SK-N-SH treated with all-trans-retinoic acid at 6 μM for 48 hours (cell line): ENCODE measurements around the gene POLR3G.

ENCODE experiments used
- ARNTL ChIP-seq: fragments of 450-650 bp; formaldehyde crosslinking; IDR thresholded peaks from 2 replicates; pipeline ENCODE4 v1.5.0; 2020; ENCODE audit warnings: low read depth, mild to moderate bottlenecking, moderate library complexity, borderline replicate concordance
- BACH2 ChIP-seq: fragments of 250-450 bp; sonication (Bioruptor Pico); IDR thresholded peaks from 2 replicates; pipeline ENCODE4 v1.9.0; 2021; ENCODE audit warnings: mild to moderate bottlenecking, borderline replicate concordance
- PATZ1 ChIP-seq: fragments of 250-450 bp; sonication (Bioruptor Pico); IDR thresholded peaks from 2 replicates; pipeline ENCODE4 v1.8.0; 2020; ENCODE audit warnings: mild to moderate bottlenecking, moderate library complexity, borderline replicate concordance
- ZFP3 ChIP-seq: fragments of 250-450 bp; sonication (Bioruptor Pico); IDR thresholded peaks from 2 replicates; pipeline ENCODE4 v1.5.0; 2020; ENCODE audit warnings: mild to moderate bottlenecking, moderate library complexity
- ZNF565 ChIP-seq: fragments of 450-650 bp; formaldehyde crosslinking; conservative IDR thresholded peaks from 2 replicates; pipeline ENCODE4 v1.5.0; 2020; ENCODE audit warnings: low read depth, mild to moderate bottlenecking, moderate library complexity

- TF ChIP-seq PATZ1 (CRISPR knock-in tag) (no peak), BACH2 (no peak), ZFP3 (CRISPR knock-in tag) (no peak), ARNTL (no peak), ZNF565 (CRISPR knock-in tag) (no peak)
Observed at GRCh38 chr5:90476391-90476790, 1.7 kb downstream of the POLR3G start.
